Heart left ventricle (tissue), 13 donors: ENCODE data around the gene EPX.

Experiments
- POLR2A ChIP-seq, 2 donors: fragments of 450-650 bp; IDR thresholded peaks; one replicate each; pipeline ENCODE4 v1.6.1; 2017; ENCODE audit warnings: antibody characterized with exemption in 2 of 2, mild to moderate bottlenecking in 2 of 2, moderate library complexity in 2 of 2
- TF ChIP-seq, protein P1 (sequence below), 12 donors: fragments of 200-600 bp; sonication (generic) in 4 of 12; IDR thresholded peaks; one replicate each; pipeline versions ENCODE4 v1.5.0 to v1.8.0; 2018 to 2022; ENCODE audit warnings: antibody characterized with exemption in 12 of 12, mild to moderate bottlenecking in 5 of 12
- donor health status: ischemic (EF 13 %, LVEDD 7.1; RV severe dilation, severe dysfunction).
- donor health status: DM: no; HTN: yes; CAD: no.
- donor health status: DM: no; HTN: no; CAD: no.
- donor health status: ischemic (EF 25% LVEDD 6.9; RV normal size, moderate dysfunction).
- donor health status: ischemic (EF 25% LVEDD 5.7; RV mildly dilated, moderate dysfunction).
- donor health status: ischemic (EF 35%, LVEDD 5.7; RV mildly dilated, moderate dysfunction).
- donor health status: nonischemic (EF 11% LVEDD 7.7; RV severe dilation, severe dysfunction).
- donor health status: DM: yes; HTN: yes; CAD: no.
- donor health status: PGD.
- donor health status: ischemic (EF 29% LVEDD 5.4; RV normal size, mild dysfunction).
- donor health status: nonischemic (EF 23%, LVEDD 6.1; RV moderate dilation, normal function).

DNA sequence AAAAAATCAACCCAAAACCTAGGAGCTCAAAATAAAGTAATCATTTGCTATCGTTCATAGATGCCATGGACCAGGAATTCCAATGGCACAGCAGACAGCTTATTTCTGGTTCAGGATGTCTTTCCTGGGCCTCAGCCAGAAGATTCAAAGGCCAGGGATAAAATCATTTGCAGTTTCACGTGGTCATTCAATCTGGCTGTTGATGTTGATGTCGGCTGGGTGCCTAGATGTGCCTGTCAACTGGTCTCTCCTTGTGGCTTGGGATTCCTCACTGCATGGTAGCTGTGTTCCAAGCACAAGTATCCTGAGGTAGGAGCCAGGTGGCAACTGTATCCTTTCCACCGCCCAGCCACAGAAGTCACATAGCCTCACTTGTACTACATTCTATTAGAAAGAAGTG lies 10.7 kb upstream of the EPX start:
- TF ChIP-seq, protein P1, sequence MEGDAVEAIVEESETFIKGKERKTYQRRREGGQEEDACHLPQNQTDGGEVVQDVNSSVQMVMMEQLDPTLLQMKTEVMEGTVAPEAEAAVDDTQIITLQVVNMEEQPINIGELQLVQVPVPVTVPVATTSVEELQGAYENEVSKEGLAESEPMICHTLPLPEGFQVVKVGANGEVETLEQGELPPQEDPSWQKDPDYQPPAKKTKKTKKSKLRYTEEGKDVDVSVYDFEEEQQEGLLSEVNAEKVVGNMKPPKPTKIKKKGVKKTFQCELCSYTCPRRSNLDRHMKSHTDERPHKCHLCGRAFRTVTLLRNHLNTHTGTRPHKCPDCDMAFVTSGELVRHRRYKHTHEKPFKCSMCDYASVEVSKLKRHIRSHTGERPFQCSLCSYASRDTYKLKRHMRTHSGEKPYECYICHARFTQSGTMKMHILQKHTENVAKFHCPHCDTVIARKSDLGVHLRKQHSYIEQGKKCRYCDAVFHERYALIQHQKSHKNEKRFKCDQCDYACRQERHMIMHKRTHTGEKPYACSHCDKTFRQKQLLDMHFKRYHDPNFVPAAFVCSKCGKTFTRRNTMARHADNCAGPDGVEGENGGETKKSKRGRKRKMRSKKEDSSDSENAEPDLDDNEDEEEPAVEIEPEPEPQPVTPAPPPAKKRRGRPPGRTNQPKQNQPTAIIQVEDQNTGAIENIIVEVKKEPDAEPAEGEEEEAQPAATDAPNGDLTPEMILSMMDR (IDR thresholded peaks at IDR 0.05), result no peak
- TF ChIP-seq POLR2A (IDR thresholded peaks at IDR 0.05), result no peak
